ENCODE results near the gene SLIT3. TPM values are rescaled to one million over a fixed set of nuclear protein-coding genes. Genes with fewer than 3 reads are reported as not detected.

The SLIT3 gene
- total and polyA plus RNA-seq, 10 of the 15 experiments (the other 5 are each of a cell fraction or from before 2014, with no cell fraction given), result 0.05 TPM; not detected in 9

DNA sequence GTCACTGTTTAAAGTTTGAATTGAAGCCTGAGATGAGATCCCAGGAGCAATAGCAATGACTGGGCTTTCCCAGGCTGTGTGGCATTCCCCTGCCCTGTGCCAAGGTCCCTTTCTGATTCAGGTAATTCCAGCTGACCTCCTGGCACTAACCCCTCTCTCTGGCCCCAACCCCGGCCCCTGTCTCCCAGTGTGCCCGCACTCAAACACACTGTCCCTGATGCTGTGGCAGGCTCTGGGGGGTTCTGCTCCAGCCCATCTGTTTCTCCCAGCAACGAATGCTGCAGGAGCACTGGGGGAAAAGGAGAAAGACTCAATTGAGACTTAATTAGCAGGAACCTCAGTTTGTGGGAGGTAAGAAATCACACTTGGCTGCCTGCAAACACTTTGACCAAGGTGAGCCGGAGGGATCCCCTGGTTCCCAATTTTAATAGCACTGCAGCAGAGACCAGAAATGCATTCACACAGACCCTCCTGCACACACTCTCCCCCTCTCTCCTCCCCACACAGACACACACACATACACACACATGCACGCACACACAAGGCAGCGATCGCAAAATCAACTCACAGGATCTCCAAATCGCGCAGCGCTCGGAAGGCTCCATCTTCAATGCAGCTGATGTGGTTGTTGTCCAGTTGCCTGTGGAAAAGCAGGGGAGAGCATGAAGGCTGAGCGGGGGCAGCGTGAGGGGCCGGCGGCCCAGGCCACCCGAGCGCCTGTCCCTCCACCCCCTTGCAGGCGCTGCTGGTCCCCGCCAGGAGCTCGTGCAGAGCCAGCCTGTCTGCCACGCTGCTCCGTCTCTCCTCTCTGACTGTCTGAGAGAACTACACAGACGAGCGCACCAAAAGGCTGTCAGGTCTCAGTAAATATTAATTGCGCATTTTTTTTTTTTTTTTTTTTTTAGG, 456.7 kb downstream of the SLIT3 start:
- no peaks in the 10 kb centered on the region for H3K36me3 ChIP-seq (ENCODE audit: control insufficient read depth in 2 of 2, insufficient read depth in 2 of 2, low read length in 1 of 2)
- FAIRE-seq, result no peak
- H3K9me3 ChIP-seq (replicated peaks; ENCODE audit: control insufficient read depth, insufficient read depth, low read length), result no peaks in the 10 kb centered on the region
- in situ Hi-C loops (cut with MboI) (no loop called here), intact Hi-C loops (cut with micrococcal nuclease; ENCODE audit: unreplicated experiment) (no loop called here)
- ChIA-PET RAD21 (ENCODE audit: unreplicated experiment) (no interaction called here), SMC1A (ENCODE audit: uncharacterized antibody, unreplicated experiment) (no interaction called here), POLR2A (no interaction called here), CTCF (no interaction called here)
- H4K20me1 ChIP-seq (ENCODE audit: control insufficient read depth, insufficient read depth), result no peaks in the 10 kb centered on the region
- no peak overlapping the region for H3K9ac ChIP-seq (ENCODE audit: control insufficient read depth, insufficient read depth, low read length)
- H3K4me2 ChIP-seq (ENCODE audit: control insufficient read depth, insufficient read depth), result no peak overlapping the region
- H2AFZ ChIP-seq (ENCODE audit: control insufficient read depth, low read depth, low read length), result no peak overlapping the region
- BruUV-seq (replicated peaks), result no TSS peak
- H3K27me3 ChIP-seq (replicated peaks in 1 of 2; ENCODE audit: control insufficient read depth in 2 of 2, insufficient read depth in 2 of 2, low read length in 1 of 2), result peaks cover 0 to 5% of the 10 kb centered on the region in 2 experiments; a peak in 2 of 4 replicates
- no peak overlapping the region for H3K4me3 ChIP-seq
- WGBS (ENCODE audit: insufficient coverage, insufficient replicate concordance, low lambda C conversion rate, missing lambda C conversion rate), result 68% methylated on average over 25 of the region's 25 CpGs
- no peak overlapping the region for H3K27ac ChIP-seq (ENCODE audit: control insufficient read depth, insufficient read depth)
- TF ChIP-seq, protein P1, sequence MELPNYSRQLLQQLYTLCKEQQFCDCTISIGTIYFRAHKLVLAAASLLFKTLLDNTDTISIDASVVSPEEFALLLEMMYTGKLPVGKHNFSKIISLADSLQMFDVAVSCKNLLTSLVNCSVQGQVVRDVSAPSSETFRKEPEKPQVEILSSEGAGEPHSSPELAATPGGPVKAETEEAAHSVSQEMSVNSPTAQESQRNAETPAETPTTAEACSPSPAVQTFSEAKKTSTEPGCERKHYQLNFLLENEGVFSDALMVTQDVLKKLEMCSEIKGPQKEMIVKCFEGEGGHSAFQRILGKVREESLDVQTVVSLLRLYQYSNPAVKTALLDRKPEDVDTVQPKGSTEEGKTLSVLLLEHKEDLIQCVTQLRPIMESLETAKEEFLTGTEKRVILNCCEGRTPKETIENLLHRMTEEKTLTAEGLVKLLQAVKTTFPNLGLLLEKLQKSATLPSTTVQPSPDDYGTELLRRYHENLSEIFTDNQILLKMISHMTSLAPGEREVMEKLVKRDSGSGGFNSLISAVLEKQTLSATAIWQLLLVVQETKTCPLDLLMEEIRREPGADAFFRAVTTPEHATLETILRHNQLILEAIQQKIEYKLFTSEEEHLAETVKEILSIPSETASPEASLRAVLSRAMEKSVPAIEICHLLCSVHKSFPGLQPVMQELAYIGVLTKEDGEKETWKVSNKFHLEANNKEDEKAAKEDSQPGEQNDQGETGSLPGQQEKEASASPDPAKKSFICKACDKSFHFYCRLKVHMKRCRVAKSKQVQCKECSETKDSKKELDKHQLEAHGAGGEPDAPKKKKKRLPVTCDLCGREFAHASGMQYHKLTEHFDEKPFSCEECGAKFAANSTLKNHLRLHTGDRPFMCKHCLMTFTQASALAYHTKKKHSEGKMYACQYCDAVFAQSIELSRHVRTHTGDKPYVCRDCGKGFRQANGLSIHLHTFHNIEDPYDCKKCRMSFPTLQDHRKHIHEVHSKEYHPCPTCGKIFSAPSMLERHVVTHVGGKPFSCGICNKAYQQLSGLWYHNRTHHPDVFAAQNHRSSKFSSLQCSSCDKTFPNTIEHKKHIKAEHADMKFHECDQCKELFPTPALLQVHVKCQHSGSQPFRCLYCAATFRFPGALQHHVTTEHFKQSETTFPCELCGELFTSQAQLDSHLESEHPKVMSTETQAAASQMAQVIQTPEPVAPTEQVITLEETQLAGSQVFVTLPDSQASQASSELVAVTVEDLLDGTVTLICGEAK (IDR thresholded peaks at IDR 0.05; ENCODE audit: borderline replicate concordance), result no peak
- TF ChIP-seq FOXM1 (IDR thresholded peaks at IDR 0.05; ENCODE audit: low read depth, low read length) (no peak), ZNF384 (IDR thresholded peaks at IDR 0.05; ENCODE audit: borderline replicate concordance, low read depth, low read length) (no peak), IRF4 (IDR thresholded peaks at IDR 0.05; ENCODE audit: low read depth, low read length) (no peak), CREB1 (IDR thresholded peaks at IDR 0.05; ENCODE audit: low read depth) (no peak)
- TF ChIP-seq, protein P2, sequence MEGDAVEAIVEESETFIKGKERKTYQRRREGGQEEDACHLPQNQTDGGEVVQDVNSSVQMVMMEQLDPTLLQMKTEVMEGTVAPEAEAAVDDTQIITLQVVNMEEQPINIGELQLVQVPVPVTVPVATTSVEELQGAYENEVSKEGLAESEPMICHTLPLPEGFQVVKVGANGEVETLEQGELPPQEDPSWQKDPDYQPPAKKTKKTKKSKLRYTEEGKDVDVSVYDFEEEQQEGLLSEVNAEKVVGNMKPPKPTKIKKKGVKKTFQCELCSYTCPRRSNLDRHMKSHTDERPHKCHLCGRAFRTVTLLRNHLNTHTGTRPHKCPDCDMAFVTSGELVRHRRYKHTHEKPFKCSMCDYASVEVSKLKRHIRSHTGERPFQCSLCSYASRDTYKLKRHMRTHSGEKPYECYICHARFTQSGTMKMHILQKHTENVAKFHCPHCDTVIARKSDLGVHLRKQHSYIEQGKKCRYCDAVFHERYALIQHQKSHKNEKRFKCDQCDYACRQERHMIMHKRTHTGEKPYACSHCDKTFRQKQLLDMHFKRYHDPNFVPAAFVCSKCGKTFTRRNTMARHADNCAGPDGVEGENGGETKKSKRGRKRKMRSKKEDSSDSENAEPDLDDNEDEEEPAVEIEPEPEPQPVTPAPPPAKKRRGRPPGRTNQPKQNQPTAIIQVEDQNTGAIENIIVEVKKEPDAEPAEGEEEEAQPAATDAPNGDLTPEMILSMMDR (IDR thresholded peaks at IDR 0.05 in 2 of 3, conservative IDR thresholded peaks at IDR 0.05 in 1 of 3; ENCODE audit: control insufficient read depth in 2 of 3, extremely low read depth in 1 of 3, insufficient read depth in 1 of 3, low read depth in 3 of 3, low read length in 3 of 3), result no peak
- DNase-seq (ENCODE audit: low read depth, low spot score), result no peak
- ATAC-seq, result no peak
- no peaks in the 10 kb centered on the region for H3K79me2 ChIP-seq (ENCODE audit: control insufficient read depth, insufficient read depth, low read length)
- H3K4me1 ChIP-seq (ENCODE audit: control insufficient read depth, insufficient read depth, low read length), result no peaks in the 10 kb centered on the region
